ENCODE data around the gene GPC6. TPM values are rescaled to one million over a fixed set of nuclear protein-coding genes. Genes with fewer than 3 reads are reported as not detected.

Gene GPC6
- total and polyA plus RNA-seq, 9 of the 15 experiments (the other 6 are each of a cell fraction or from before 2014, with no cell fraction given) = under 0.01 to 0.20 (median 0.01) TPM; not detected in 4

DNA sequence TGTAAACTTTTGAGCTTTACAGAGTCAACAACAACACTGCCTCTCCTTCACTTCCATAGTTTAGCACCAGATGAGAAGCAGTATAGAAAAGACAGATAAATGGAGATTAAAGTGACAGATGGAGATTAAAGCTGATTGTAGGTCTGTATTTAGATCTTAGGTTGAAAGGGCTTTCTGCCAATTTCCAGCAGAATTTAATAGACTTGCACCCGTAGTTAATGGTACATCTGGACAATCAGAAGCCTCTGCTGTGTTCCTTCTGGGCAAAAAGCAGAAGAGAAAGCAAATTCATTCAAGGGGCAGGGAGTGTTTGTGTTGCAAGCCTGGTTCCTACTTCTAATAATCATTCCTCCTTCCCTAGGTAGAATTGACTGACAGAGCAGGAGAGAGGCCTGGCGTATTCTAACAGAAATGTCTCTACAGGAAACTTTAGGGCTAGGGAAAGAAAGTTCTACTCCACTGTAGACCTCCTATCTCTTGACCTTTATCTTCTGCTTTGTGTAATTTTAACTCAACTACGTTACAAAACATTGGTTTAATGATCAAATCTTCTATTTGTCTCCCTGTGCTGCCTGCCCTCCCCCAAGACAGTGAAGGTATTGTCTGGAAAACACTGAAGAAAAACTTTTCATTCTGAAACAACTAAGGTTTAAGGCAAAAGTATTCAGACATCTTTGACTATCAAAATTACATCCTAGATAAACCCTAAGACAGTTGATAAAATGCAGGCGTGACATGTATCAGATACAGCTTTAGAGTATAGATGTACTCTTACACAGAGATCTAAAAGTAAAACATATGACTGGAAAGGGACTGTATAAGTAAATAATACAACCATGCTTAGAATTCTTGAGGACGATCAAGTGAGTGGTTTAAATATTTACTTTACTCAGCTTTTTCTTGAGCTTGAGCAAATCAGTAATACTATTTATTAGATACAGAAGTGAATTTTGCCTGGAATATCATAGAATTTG, 44.4 kb downstream of the GPC6 start:
- no peak overlapping the region for H3K4me2 ChIP-seq (ENCODE audit: insufficient read depth, low read length)
- intact Hi-C loops (cut with micrococcal nuclease) (no loop called here), in situ Hi-C loops (cut with MboI) (no loop called here)
- WGBS (ENCODE audit: insufficient coverage, low coverage, missing lambda C conversion rate) = 2% methylated on average over 5 of the region's 5 CpGs
- no peak overlapping the region for H2AFZ ChIP-seq (ENCODE audit: low read depth, low read length)
- no peaks in the 10 kb centered on the region for H3K79me2 ChIP-seq (ENCODE audit: control insufficient read depth, insufficient read depth, low read length)
- H3K27me3 ChIP-seq (ENCODE audit: control insufficient read depth in 2 of 2, insufficient read depth in 2 of 2, low read length in 2 of 2) = peaks cover 0 to 6% of the 10 kb centered on the region in 2 experiments; a peak in 1 of 5 replicates
- FAIRE-seq (no peak), ATAC-seq (no peak), DNase-seq (ENCODE audit: extremely low read depth in 1 of 4, low spot score in 3 of 4) (no peak)
- no peaks in the 10 kb centered on the region for H3K9me1 ChIP-seq (ENCODE audit: control insufficient read depth, insufficient read depth, low read length)
- H3K4me3 ChIP-seq = no peak overlapping the region
- H3K9me3 ChIP-seq (replicated peaks; ENCODE audit: control insufficient read depth, insufficient read depth, low read depth, low read length) = no peaks in the 10 kb centered on the region
- no TSS peak for BruUV-seq (replicated peaks)
- no peaks in the 10 kb centered on the region for H3K36me3 ChIP-seq (ENCODE audit: control insufficient read depth, insufficient read depth, low read length)
- POLR2A ChIA-PET = interaction anchor here (0.6 to 1.6 kb wide), 4 partner anchors 12 to 22 kb away, joined by 3 to 4 read pairs (median 3); no protein-coding TSS in a partner anchor
- H3K4me1 ChIP-seq (replicated peaks in 1 of 2; ENCODE audit: control insufficient read depth in 2 of 2, insufficient read depth in 2 of 2, low read length in 2 of 2) = no peaks in the 10 kb centered on the region; a peak in 1 of 5 replicates
- no peaks in the 10 kb centered on the region for H4K20me1 ChIP-seq (replicated peaks; ENCODE audit: control insufficient read depth, insufficient read depth, low read length)
- no peak overlapping the region for H3K9ac ChIP-seq (ENCODE audit: insufficient read depth in 1 of 2, low read depth in 2 of 2, low read length in 2 of 2)
- CTCF ChIA-PET (ENCODE audit: low intra/inter-chr PET ratio) = no interaction called here
- TF ChIP-seq, protein P1, sequence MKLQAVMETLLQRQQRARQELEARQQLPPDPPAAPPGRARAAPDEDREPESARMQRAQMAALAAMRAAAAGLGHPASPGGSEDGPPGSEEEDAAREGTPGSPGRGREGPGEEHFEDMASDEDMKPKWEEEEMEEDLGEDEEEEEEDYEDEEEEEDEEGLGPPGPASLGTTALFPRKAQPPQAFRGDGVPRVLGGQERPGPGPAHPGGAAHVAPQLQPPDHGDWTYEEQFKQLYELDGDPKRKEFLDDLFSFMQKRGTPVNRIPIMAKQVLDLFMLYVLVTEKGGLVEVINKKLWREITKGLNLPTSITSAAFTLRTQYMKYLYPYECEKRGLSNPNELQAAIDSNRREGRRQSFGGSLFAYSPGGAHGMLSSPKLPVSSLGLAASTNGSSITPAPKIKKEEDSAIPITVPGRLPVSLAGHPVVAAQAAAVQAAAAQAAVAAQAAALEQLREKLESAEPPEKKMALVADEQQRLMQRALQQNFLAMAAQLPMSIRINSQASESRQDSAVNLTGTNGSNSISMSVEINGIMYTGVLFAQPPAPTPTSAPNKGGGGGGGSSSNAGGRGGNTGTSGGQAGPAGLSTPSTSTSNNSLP (IDR thresholded peaks at IDR 0.05; ENCODE audit: borderline replicate concordance, low read depth, low read length) = no peak
- TF ChIP-seq, protein P2, sequence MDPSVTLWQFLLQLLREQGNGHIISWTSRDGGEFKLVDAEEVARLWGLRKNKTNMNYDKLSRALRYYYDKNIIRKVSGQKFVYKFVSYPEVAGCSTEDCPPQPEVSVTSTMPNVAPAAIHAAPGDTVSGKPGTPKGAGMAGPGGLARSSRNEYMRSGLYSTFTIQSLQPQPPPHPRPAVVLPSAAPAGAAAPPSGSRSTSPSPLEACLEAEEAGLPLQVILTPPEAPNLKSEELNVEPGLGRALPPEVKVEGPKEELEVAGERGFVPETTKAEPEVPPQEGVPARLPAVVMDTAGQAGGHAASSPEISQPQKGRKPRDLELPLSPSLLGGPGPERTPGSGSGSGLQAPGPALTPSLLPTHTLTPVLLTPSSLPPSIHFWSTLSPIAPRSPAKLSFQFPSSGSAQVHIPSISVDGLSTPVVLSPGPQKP (CRISPR knock-in tag; IDR thresholded peaks at IDR 0.05) = no peak
- TF ChIP-seq MTA2 (IDR thresholded peaks at IDR 0.05; ENCODE audit: low read depth) = no peak
- TF ChIP-seq, protein P3, sequence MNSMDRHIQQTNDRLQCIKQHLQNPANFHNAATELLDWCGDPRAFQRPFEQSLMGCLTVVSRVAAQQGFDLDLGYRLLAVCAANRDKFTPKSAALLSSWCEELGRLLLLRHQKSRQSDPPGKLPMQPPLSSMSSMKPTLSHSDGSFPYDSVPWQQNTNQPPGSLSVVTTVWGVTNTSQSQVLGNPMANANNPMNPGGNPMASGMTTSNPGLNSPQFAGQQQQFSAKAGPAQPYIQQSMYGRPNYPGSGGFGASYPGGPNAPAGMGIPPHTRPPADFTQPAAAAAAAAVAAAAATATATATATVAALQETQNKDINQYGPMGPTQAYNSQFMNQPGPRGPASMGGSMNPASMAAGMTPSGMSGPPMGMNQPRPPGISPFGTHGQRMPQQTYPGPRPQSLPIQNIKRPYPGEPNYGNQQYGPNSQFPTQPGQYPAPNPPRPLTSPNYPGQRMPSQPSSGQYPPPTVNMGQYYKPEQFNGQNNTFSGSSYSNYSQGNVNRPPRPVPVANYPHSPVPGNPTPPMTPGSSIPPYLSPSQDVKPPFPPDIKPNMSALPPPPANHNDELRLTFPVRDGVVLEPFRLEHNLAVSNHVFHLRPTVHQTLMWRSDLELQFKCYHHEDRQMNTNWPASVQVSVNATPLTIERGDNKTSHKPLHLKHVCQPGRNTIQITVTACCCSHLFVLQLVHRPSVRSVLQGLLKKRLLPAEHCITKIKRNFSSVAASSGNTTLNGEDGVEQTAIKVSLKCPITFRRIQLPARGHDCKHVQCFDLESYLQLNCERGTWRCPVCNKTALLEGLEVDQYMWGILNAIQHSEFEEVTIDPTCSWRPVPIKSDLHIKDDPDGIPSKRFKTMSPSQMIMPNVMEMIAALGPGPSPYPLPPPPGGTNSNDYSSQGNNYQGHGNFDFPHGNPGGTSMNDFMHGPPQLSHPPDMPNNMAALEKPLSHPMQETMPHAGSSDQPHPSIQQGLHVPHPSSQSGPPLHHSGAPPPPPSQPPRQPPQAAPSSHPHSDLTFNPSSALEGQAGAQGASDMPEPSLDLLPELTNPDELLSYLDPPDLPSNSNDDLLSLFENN (IDR thresholded peaks at IDR 0.05; ENCODE audit: low read depth in 2 of 2, low read length in 2 of 2) = no peak
- no peak for TF ChIP-seq RFX1 (IDR thresholded peaks at IDR 0.05)
- TF ChIP-seq TGIF2 (CRISPR knock-in tag; IDR thresholded peaks at IDR 0.05) = 0 out of 2 replicates have a peak, but pooled peaks have one; percentile 34
- TF ChIP-seq HDAC2 (IDR thresholded peaks at IDR 0.05) = no peak
- TF ChIP-seq SMARCE1 (IDR thresholded peaks at IDR 0.05) = no peak
- H3K27ac ChIP-seq (ENCODE audit: extremely low read depth, low read depth, low read length) = no peak overlapping the region
